Measurements from ENCODE around the gene SYNDIG1.

- TF ChIP-seq POLR2AphosphoS5 (IDR thresholded peaks at IDR 0.05; ENCODE audit: borderline replicate concordance, low read depth, low read length) (no peak), EZH2 (IDR thresholded peaks at IDR 0.05) (no peak), FOXP2 (optimal IDR thresholded peaks at IDR 0.05; ENCODE audit: control extremely low read depth, extremely low read length, insufficient read depth) (no peak)
Measured at GRCh38 chr20:24449026-24449720, 20.3 kb upstream of the SYNDIG1 start.
